HepG2 (cell line): Measurements from ENCODE around the gene POLR2H. TPM values are rescaled to one million over a fixed set of nuclear protein-coding genes. Genes with fewer than 3 reads are reported as not detected.

Experiments
- ATAC-seq: fragments of 200-7000 bp; cut with Tn5 transposase; 3 replicates; pipeline ENCODE4 v1.9.1; 2020; ENCODE audit warnings: mild to moderate bottlenecking, moderate library complexity
- BruUV-seq: library from RNA; stranded (reverse); fragments of 400-500 nt; replicated peaks from 2 replicates; lab custom pipeline; 2021; lab: Mats Ljungman, UMichigan
- CTCF ChIA-PET: fragments of 300-600 bp; formaldehyde crosslinking; extraction: SDS; loops from one replicate; lab custom pipeline; 2021; ENCODE audit warnings: low total read pairs, inconsistent platforms, low intra/inter-chr PET ratio; lab: Yijun Ruan, JAX
- POLR2A ChIA-PET: fragments of 350-600 bp; sonication (Branson Sonifier 250); formaldehyde crosslinking; loops from one replicate; lab custom pipeline; 2020; ENCODE audit warnings: antibody characterized with exemption, inconsistent platforms; lab: Yijun Ruan, JAX
- DNase-seq: peaks from one replicate; pipeline ENCODE4 v3.0.0-alpha.2; 2015; ENCODE audit warnings: low spot score
- FAIRE-seq: peaks from 3 replicates; lab custom pipeline; 2011; peaks lifted over from hg19 to GRCh38; lab: Jason Lieb, UNC
- H2AFZ ChIP-seq: one replicate; pipeline ENCODE4 v1.6.1; 2011; ENCODE audit warnings: low read length, inconsistent platforms
- H3K27ac ChIP-seq: fragments of 300-600 bp; 3 replicates; pipeline ENCODE4 v1.8.0; 2011; ENCODE audit warnings: mixed run types, mild to moderate bottlenecking, mixed read lengths, low read length, inconsistent platforms; ENCODE audit not compliant: insufficient read depth; ENCODE audit errors: extremely low read length
- H3K27me3 ChIP-seq, 2 experiments: fragments of 200-600 bp in 1 of 2; 2 replicates in 1 of 2; 3 replicates in 1 of 2; pipeline versions ENCODE4 v1.6.0 to v1.8.0; 2011; ENCODE audit warnings: low read length in 2 of 2, mild to moderate bottlenecking in 2 of 2, moderate library complexity in 2 of 2, inconsistent platforms in 1 of 2; ENCODE audit not compliant: insufficient read depth in 2 of 2, control insufficient read depth in 1 of 2
- H3K36me3 ChIP-seq, 2 experiments: fragments of 200-600 bp in 1 of 2; replicated peaks in 1 of 2; 2 replicates in 1 of 2; 3 replicates in 1 of 2; pipeline versions ENCODE4 v1.5.1 to v1.8.0; 2011; ENCODE audit warnings: low read length in 2 of 2, inconsistent platforms in 1 of 2; ENCODE audit not compliant: insufficient read depth in 2 of 2, control insufficient read depth in 1 of 2
- H3K4me1 ChIP-seq: 2 replicates; pipeline ENCODE4 v1.5.1; 2012; ENCODE audit warnings: low read length, inconsistent platforms; ENCODE audit not compliant: insufficient read depth
- H3K4me2 ChIP-seq: 2 replicates; pipeline ENCODE4 v1.6.0; 2011; ENCODE audit warnings: low read depth, low read length, inconsistent platforms
- H3K4me3 ChIP-seq, 3 experiments: fragments of 200-600 bp in 1 of 3; sonication (generic), shearing (Covaris generic) in 1 of 3; replicated peaks in 1 of 3; 2 replicates each; pipeline ENCODE4 v1.5.1; 2011 to 2016; ENCODE audit warnings: low read length in 3 of 3, inconsistent platforms in 2 of 3, low read depth in 2 of 3, mild to moderate bottlenecking in 2 of 3, control low read depth in 1 of 3, mixed read lengths in 1 of 3; ENCODE audit not compliant: insufficient read depth in 1 of 3
- H3K79me2 ChIP-seq: one replicate; pipeline ENCODE4 v1.6.1; 2011; ENCODE audit warnings: low read length, inconsistent platforms; ENCODE audit not compliant: insufficient read depth
- H3K9ac ChIP-seq: 2 replicates; pipeline ENCODE4 v1.6.0; 2011; ENCODE audit warnings: mild to moderate bottlenecking, low read depth, low read length, inconsistent platforms; ENCODE audit not compliant: insufficient read depth
- H3K9me3 ChIP-seq: 2 replicates; pipeline ENCODE4 v1.5.1; 2012; ENCODE audit warnings: mild to moderate bottlenecking, low read length
- H4K20me1 ChIP-seq: 2 replicates; pipeline ENCODE4 v1.6.0; 2011; ENCODE audit warnings: inconsistent platforms, mild to moderate bottlenecking, low read length, moderate library complexity; ENCODE audit not compliant: insufficient read depth
- JDP2 ChIP-seq: sonication (generic); formaldehyde crosslinking; IDR thresholded peaks from 2 replicates; pipeline ENCODE4 v1.8.1; 2022; ENCODE audit warnings: missing genetic modification reagents, borderline replicate concordance
- PCBP2 ChIP-seq: fragments of 200-400 bp; formaldehyde crosslinking; optimal IDR thresholded peaks from 2 replicates; pipeline ENCODE3; 2018; ENCODE audit warnings: low read length, low read depth; ENCODE audit not compliant: poor library complexity, severe bottlenecking
- POLR2G ChIP-seq: fragments of 200-400 bp; formaldehyde crosslinking; IDR thresholded peaks from 2 replicates; pipeline ENCODE4 v1.6.1; 2018; ENCODE audit warnings: mild to moderate bottlenecking, low read depth, low read length, moderate library complexity
- SIN3A ChIP-seq: IDR thresholded peaks from 2 replicates; pipeline ENCODE4 v1.6.1; 2011; ENCODE audit warnings: low read depth, mild to moderate bottlenecking, control low read depth, low read length, borderline replicate concordance
- SIN3B ChIP-seq: fragments of 150-350 bp; IDR thresholded peaks from 2 replicates; pipeline ENCODE4 v1.6.1; 2014; ENCODE audit warnings: low read length
- SYNCRIP ChIP-seq: fragments of 200-400 bp; formaldehyde crosslinking; IDR thresholded peaks from 2 replicates; pipeline ENCODE4 v1.6.1; 2018; ENCODE audit warnings: mild to moderate bottlenecking, low read depth, low read length; ENCODE audit not compliant: insufficient read depth
- XRCC5 ChIP-seq: fragments of 200-400 bp; formaldehyde crosslinking; optimal IDR thresholded peaks from 2 replicates; pipeline ENCODE3; 2017; ENCODE audit warnings: mild to moderate bottlenecking, low read length
- ZBTB8A ChIP-seq: sonication (generic); formaldehyde crosslinking; IDR thresholded peaks from 2 replicates; pipeline ENCODE4 v1.4.0; 2020; ENCODE audit warnings: mild to moderate bottlenecking, low read depth, missing genetic modification reagents, borderline replicate concordance
- WGBS: methylation state at CpG from one replicate; pipeline ENCODE4 v1.1.6; 2017; ENCODE audit warnings: low lambda C conversion rate; 5-methylcytosine and 5-hydroxymethylcytosine counted together
- in situ Hi-C: cut with HindIII; loops from 2 replicates; pipeline ENCODE4 v1.10.0; 2017; ENCODE audit warnings: low pct_unique_long_range_greater_than_20kb; ENCODE audit not compliant: extremely low pct_ligation_motif_present
- intact Hi-C: fragments of 100-400 bp; cut with micrococcal nuclease; formaldehyde crosslinking; loops from one replicate; pipeline ENCODE4 v1.10.0; 2022; ENCODE audit not compliant: unreplicated experiment
- polyA plus RNA-seq, 8 experiments: library from polyadenylated mRNA; depleted of rRNA in 3 of 8; stranded (reverse) in 7 of 8; unstranded in 1 of 8; fragments of >200 nt; fragmentation: Illumina TruSeq in 4 of 8; extraction: Trizol in 4 of 8; gene quantifications; 2 replicates each; pipeline versions ENCODE4 v1.2.1 to v1.2.3, GENCODE V29; 2011 to 2016; ENCODE audit warnings: low read depth in 4 of 8, missing spikeins in 1 of 8, mixed read lengths in 1 of 8; ENCODE audit not compliant: insufficient read depth in 1 of 8
- total RNA-seq, 5 experiments: library from RNA; depleted of rRNA; stranded (reverse); fragments of >200 nt; fragmentation: Illumina TruSeq; extraction: Trizol; gene quantifications; 2 replicates each; pipeline ENCODE4 v1.2.3, GENCODE V29; 2016; ENCODE audit warnings: low read depth in 1 of 5
- TF ChIP-seq, protein P1 (sequence below): sonication (generic); formaldehyde crosslinking; IDR thresholded peaks from 2 replicates; pipeline ENCODE4 v1.5.1; 2020; ENCODE audit warnings: missing genetic modification reagents, mild to moderate bottlenecking, borderline replicate concordance
- TF ChIP-seq, protein P2 (sequence below): sonication (generic); formaldehyde crosslinking; IDR thresholded peaks from 2 replicates; pipeline ENCODE4 v1.8.1; 2022; ENCODE audit warnings: mild to moderate bottlenecking, missing genetic modification reagents
- TF ChIP-seq, protein P3 (sequence below): sonication (generic); formaldehyde crosslinking; IDR thresholded peaks from 2 replicates; pipeline ENCODE4 v1.9.0; 2021; ENCODE audit warnings: missing genetic modification reagents, mild to moderate bottlenecking, borderline replicate concordance
- TF ChIP-seq, protein P4 (sequence below): sonication (generic); formaldehyde crosslinking; IDR thresholded peaks from 2 replicates; pipeline ENCODE4 v1.5.1; 2020; ENCODE audit warnings: mild to moderate bottlenecking, moderate library complexity, missing genetic modification reagents
- TF ChIP-seq, protein P5 (sequence below): sonication (generic); formaldehyde crosslinking; conservative IDR thresholded peaks from 2 replicates; pipeline ENCODE4 v1.8.0; 2022; ENCODE audit warnings: low read depth, missing genetic modification reagents
- TF ChIP-seq, protein P6 (sequence below), 2 experiments: sonication (generic) in 1 of 2; formaldehyde crosslinking in 1 of 2; IDR thresholded peaks; 2 replicates each; pipeline versions ENCODE4 v1.5.1 to v1.6.1; 2011 to 2020; ENCODE audit warnings: borderline replicate concordance in 1 of 2, low read depth in 1 of 2, low read length in 1 of 2, mild to moderate bottlenecking in 1 of 2, missing genetic modification reagents in 1 of 2, moderate library complexity in 1 of 2

Gene POLR2H
- total and polyA plus RNA-seq, 2 of the 13 experiments (the other 11 are each of a cell fraction or from before 2014, with no cell fraction given), result 118 to 194 TPM

DNA sequence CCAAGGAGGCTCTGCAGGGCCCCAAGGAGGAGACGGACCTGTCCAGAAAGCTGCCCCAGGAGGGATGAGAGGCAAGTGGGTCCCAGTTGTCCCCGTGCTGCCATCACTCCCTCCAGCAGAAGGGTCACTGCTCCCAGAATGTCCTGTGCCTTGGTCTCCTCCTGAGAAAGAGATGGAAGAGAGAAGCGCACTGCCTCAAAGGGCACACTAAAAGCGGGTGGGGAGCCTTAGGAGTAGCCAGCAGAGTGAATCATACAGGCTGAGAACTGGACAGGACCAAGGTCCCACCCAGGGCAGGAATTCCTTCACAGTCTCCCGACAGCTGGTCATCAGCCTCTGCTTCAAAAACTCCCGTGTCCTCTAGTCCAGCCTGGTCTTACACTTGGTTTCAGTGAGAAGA lies 11.9 kb downstream of the POLR2H start:
- ChIA-PET POLR2A (interaction anchor here (2.5 to 3.5 kb wide), 2 partner anchors 11 to 44 kb away, joined by 7 to 18 read pairs; partner anchors contain the start of genes CLCN2 and POLR2H), CTCF (no interaction called here)
- DNase-seq (no peak), ATAC-seq (no peak), FAIRE-seq (no peak)
- H4K20me1 ChIP-seq, result peaks cover 11% of the 10 kb centered on the region
- no peak overlapping the region for H3K4me3 ChIP-seq
- no peaks in the 10 kb centered on the region for H3K9me3 ChIP-seq
- H3K4me2 ChIP-seq, result no peak overlapping the region
- no peaks in the 10 kb centered on the region; a peak in 1 of 5 replicates for H3K27me3 ChIP-seq
- intact Hi-C loops, result loop anchor here (5.0 kb wide), 1 partner anchor 1206 kb away; no protein-coding TSS in a partner anchor
- no TSS peak for BruUV-seq
- no peak overlapping the region for H2AFZ ChIP-seq
- 100% methylated on average over 6 of the region's 6 CpGs for WGBS
- H3K27ac ChIP-seq, result no peak overlapping the region
- peaks cover 29% of the 10 kb centered on the region for H3K4me1 ChIP-seq
- peaks cover 15% of the 10 kb centered on the region for H3K79me2 ChIP-seq
- in situ Hi-C loops, result loop anchor here (10.0 kb wide), 2 partner anchors 91 to 141 kb away; no protein-coding TSS in a partner anchor
- H3K36me3 ChIP-seq, result peaks cover 11 to 43% of the 10 kb centered on the region in 2 experiments
- no peak overlapping the region for H3K9ac ChIP-seq
- no peak for TF ChIP-seq XRCC5
- TF ChIP-seq, protein P1, sequence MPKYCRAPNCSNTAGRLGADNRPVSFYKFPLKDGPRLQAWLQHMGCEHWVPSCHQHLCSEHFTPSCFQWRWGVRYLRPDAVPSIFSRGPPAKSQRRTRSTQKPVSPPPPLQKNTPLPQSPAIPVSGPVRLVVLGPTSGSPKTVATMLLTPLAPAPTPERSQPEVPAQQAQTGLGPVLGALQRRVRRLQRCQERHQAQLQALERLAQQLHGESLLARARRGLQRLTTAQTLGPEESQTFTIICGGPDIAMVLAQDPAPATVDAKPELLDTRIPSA (CRISPR knock-in tag), result no peak
- no peak for TF ChIP-seq JDP2 (CRISPR knock-in tag)
- TF ChIP-seq, protein P2, sequence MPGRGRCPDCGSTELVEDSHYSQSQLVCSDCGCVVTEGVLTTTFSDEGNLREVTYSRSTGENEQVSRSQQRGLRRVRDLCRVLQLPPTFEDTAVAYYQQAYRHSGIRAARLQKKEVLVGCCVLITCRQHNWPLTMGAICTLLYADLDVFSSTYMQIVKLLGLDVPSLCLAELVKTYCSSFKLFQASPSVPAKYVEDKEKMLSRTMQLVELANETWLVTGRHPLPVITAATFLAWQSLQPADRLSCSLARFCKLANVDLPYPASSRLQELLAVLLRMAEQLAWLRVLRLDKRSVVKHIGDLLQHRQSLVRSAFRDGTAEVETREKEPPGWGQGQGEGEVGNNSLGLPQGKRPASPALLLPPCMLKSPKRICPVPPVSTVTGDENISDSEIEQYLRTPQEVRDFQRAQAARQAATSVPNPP, result no peak
- TF ChIP-seq, protein P3, sequence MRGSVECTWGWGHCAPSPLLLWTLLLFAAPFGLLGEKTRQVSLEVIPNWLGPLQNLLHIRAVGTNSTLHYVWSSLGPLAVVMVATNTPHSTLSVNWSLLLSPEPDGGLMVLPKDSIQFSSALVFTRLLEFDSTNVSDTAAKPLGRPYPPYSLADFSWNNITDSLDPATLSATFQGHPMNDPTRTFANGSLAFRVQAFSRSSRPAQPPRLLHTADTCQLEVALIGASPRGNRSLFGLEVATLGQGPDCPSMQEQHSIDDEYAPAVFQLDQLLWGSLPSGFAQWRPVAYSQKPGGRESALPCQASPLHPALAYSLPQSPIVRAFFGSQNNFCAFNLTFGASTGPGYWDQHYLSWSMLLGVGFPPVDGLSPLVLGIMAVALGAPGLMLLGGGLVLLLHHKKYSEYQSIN, result no peak
- TF ChIP-seq SIN3B, result no peak
- TF ChIP-seq, protein P4, sequence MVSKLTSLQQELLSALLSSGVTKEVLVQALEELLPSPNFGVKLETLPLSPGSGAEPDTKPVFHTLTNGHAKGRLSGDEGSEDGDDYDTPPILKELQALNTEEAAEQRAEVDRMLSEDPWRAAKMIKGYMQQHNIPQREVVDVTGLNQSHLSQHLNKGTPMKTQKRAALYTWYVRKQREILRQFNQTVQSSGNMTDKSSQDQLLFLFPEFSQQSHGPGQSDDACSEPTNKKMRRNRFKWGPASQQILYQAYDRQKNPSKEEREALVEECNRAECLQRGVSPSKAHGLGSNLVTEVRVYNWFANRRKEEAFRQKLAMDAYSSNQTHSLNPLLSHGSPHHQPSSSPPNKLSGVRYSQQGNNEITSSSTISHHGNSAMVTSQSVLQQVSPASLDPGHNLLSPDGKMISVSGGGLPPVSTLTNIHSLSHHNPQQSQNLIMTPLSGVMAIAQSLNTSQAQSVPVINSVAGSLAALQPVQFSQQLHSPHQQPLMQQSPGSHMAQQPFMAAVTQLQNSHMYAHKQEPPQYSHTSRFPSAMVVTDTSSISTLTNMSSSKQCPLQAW (CRISPR knock-in tag), result no peak
- no peak for TF ChIP-seq SIN3A
- TF ChIP-seq, protein P5, sequence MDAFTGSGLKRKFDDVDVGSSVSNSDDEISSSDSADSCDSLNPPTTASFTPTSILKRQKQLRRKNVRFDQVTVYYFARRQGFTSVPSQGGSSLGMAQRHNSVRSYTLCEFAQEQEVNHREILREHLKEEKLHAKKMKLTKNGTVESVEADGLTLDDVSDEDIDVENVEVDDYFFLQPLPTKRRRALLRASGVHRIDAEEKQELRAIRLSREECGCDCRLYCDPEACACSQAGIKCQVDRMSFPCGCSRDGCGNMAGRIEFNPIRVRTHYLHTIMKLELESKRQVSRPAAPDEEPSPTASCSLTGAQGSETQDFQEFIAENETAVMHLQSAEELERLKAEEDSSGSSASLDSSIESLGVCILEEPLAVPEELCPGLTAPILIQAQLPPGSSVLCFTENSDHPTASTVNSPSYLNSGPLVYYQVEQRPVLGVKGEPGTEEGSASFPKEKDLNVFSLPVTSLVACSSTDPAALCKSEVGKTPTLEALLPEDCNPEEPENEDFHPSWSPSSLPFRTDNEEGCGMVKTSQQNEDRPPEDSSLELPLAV (CRISPR knock-in tag), result no peak
- TF ChIP-seq, protein P6, sequence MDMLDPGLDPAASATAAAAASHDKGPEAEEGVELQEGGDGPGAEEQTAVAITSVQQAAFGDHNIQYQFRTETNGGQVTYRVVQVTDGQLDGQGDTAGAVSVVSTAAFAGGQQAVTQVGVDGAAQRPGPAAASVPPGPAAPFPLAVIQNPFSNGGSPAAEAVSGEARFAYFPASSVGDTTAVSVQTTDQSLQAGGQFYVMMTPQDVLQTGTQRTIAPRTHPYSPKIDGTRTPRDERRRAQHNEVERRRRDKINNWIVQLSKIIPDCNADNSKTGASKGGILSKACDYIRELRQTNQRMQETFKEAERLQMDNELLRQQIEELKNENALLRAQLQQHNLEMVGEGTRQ (IDR thresholded peaks at IDR 0.05; ENCODE audit: low read depth, low read length), result no peak
- TF ChIP-seq, protein P6 (CRISPR knock-in tag; IDR thresholded peaks at IDR 0.05; ENCODE audit: borderline replicate concordance), result no peak
- no peak for TF ChIP-seq ZBTB8A (CRISPR knock-in tag)
- TF ChIP-seq POLR2G, result no peak
- TF ChIP-seq SYNCRIP, result no peak
- no peak for TF ChIP-seq PCBP2
